ENCODE data around the gene FGF13. TPM values are rescaled to one million over a fixed set of nuclear protein-coding genes. Genes with fewer than 3 reads are reported as not detected.

FGF13 gene
- total RNA-seq, 2 experiments from 2014 or later = not detected

GRCh38 chrX:138710866-138711341 lies 613 bp downstream of the FGF13 start:
- TF ChIP-seq EZH2phosphoT487 (IDR thresholded peaks at IDR 0.05; ENCODE audit: borderline replicate concordance, low read depth, low read length) (no peak), CTCF (conservative IDR thresholded peaks at IDR 0.05; ENCODE audit: low read length) (no peak)
- Histone ChIP-seq H3K4me3 (ENCODE audit: low read depth, low read length, poor library complexity, severe bottlenecking) (no peak overlapping the region), H3K79me2 (ENCODE audit: insufficient read depth, low read depth, low read length) (no peaks in the 10 kb centered on the region), H3K9me2 (ENCODE audit: insufficient read depth, low read length) (no peaks in the 10 kb centered on the region), H3K4me1 (ENCODE audit: insufficient read depth, low read length, poor library complexity, severe bottlenecking) (no peaks in the 10 kb centered on the region), H3K27ac (ENCODE audit: low read depth, low read length, poor library complexity, severe bottlenecking) (no peak overlapping the region), H3K4me2 (ENCODE audit: low read length) (no peak overlapping the region), H3K9me3 (ENCODE audit: low read length) (no peaks in the 10 kb centered on the region), H3K36me3 (ENCODE audit: insufficient read depth, low read length) (no peaks in the 10 kb centered on the region), H4K20me1 (ENCODE audit: insufficient read depth, low read length) (no peaks in the 10 kb centered on the region), H2AFZ (ENCODE audit: low read length) (no peak overlapping the region)
- no TSS peak for BruUV-seq (replicated peaks)
- POLR2A ChIA-PET = no interaction called here
- intact Hi-C loops (cut with micrococcal nuclease; ENCODE audit: unreplicated experiment) = no loop called here
- no peak for DNase-seq (ENCODE audit: low spot score)
- CTCF ChIA-PET (ENCODE audit: unreplicated experiment) = no interaction called here

GRCh38 chrX:138709886-138710791 lies 1.4 kb downstream of the FGF13 start:
- intact Hi-C loops (cut with micrococcal nuclease; ENCODE audit: unreplicated experiment) = no loop called here

More at GRCh38 chrX:138709886-138710791, 1.4 kb downstream of the FGF13 start:
- Histone ChIP-seq H3K4me3 (ENCODE audit: low read depth, low read length, poor library complexity, severe bottlenecking) (no peak overlapping the region), H3K4me2 (ENCODE audit: low read length) (no peak overlapping the region), H3K36me3 (ENCODE audit: insufficient read depth, low read length) (no peaks in the 10 kb centered on the region), H3K9me3 (ENCODE audit: low read length) (no peaks in the 10 kb centered on the region), H3K9me2 (ENCODE audit: insufficient read depth, low read length) (no peaks in the 10 kb centered on the region), H2AFZ (ENCODE audit: low read length) (no peak overlapping the region), H3K27ac (ENCODE audit: low read depth, low read length, poor library complexity, severe bottlenecking) (no peak overlapping the region), H3K4me1 (ENCODE audit: insufficient read depth, low read length, poor library complexity, severe bottlenecking) (no peaks in the 10 kb centered on the region), H4K20me1 (ENCODE audit: insufficient read depth, low read length) (no peaks in the 10 kb centered on the region), H3K79me2 (ENCODE audit: insufficient read depth, low read depth, low read length) (no peaks in the 10 kb centered on the region)
- BruUV-seq (replicated peaks) = no TSS peak
- no peak for DNase-seq (ENCODE audit: low spot score)
- ChIA-PET CTCF (ENCODE audit: unreplicated experiment) (interaction anchor here (0.5 kb wide), 1 partner anchor 1397 kb away, joined by 3 read pairs; no protein-coding TSS in a partner anchor), POLR2A (interaction anchor here (0.6 kb wide), 1 partner anchor 206 kb away, joined by 6 read pairs; no protein-coding TSS in a partner anchor)
- TF ChIP-seq CTCF (conservative IDR thresholded peaks at IDR 0.05; ENCODE audit: low read length) (no peak), EZH2phosphoT487 (IDR thresholded peaks at IDR 0.05; ENCODE audit: borderline replicate concordance, low read depth, low read length) (no peak)
